K562 (cell line): ENCODE results near the gene SMIM35. TPM values are rescaled to one million over a fixed set of nuclear protein-coding genes. Genes with fewer than 3 reads are reported as not detected.

Source experiments
- ARHGAP35 ChIP-seq: fragments of 450-650 bp; IDR thresholded peaks from 2 replicates; pipeline ENCODE4 v1.6.1; 2018; ENCODE audit not compliant: partially characterized antibody
- CBX3 ChIP-seq, 2 experiments: IDR thresholded peaks; 1 replicate in 1 of 2; 2 replicates in 1 of 2; pipeline ENCODE4 v1.6.1; 2012; ENCODE audit warnings: inconsistent platforms in 2 of 2, low read length in 2 of 2, borderline replicate concordance in 1 of 2, control low read depth in 1 of 2
- CHAMP1 ChIP-seq: fragments of 450-650 bp; IDR thresholded peaks from 2 replicates; pipeline ENCODE4 v1.6.1; 2016; ENCODE audit warnings: mild to moderate bottlenecking
- FOXA1 ChIP-seq: fragments of 450-650 bp; IDR thresholded peaks from 2 replicates; pipeline ENCODE4 v1.6.1; 2016; ENCODE audit warnings: mild to moderate bottlenecking, borderline replicate concordance
- JUND ChIP-seq, 2 experiments: IDR thresholded peaks; 2 replicates in 1 of 2; 3 replicates in 1 of 2; pipeline ENCODE4 v1.6.1; 2011; ENCODE audit warnings: borderline replicate concordance in 2 of 2, low read depth in 2 of 2, low read length in 2 of 2, improper control_type of control experiment in 1 of 2, missing biosample characterization in 1 of 2, missing genetic modification characterization in 1 of 2, missing genetic modification reagents in 1 of 2
- MEF2D ChIP-seq: conservative IDR thresholded peaks from 2 replicates; pipeline ENCODE4 v1.6.1; 2016; ENCODE audit warnings: low read depth, missing genetic modification characterization, missing compliant biosample characterization
- MIER1 ChIP-seq: fragments of 450-650 bp; IDR thresholded peaks from 2 replicates; pipeline ENCODE4 v1.6.1; 2016; ENCODE audit warnings: antibody characterized with exemption, mild to moderate bottlenecking, low read depth
- NFIC ChIP-seq: fragments of 450-650 bp; IDR thresholded peaks from 2 replicates; pipeline ENCODE4 v1.6.1; 2017; ENCODE audit warnings: mild to moderate bottlenecking, inconsistent platforms
- TBP ChIP-seq: optimal IDR thresholded peaks from 2 replicates; pipeline ENCODE3; 2011; ENCODE audit warnings: low read depth, low read length, improper control_type of control experiment
- TRIM28 ChIP-seq: fragments of 450-650 bp; IDR thresholded peaks from 2 replicates; pipeline ENCODE4 v1.6.1; 2017
- ZBTB40 ChIP-seq, 2 experiments: fragments of 450-650 bp in 1 of 2; sonication (generic) in 1 of 2; formaldehyde crosslinking in 1 of 2; IDR thresholded peaks; 2 replicates each; pipeline versions ENCODE4 v1.7.1 to v1.9.0; 2016 to 2022; ENCODE audit warnings: inconsistent platforms in 1 of 2, mild to moderate bottlenecking in 1 of 2, missing genetic modification reagents in 1 of 2
- ZNF133 ChIP-seq: fragments of 250-450 bp; sonication (Bioruptor Pico); IDR thresholded peaks from 2 replicates; pipeline ENCODE4 v1.4.0; 2020; ENCODE audit warnings: mild to moderate bottlenecking
- ZNF143 ChIP-seq: sonication (generic); formaldehyde crosslinking; IDR thresholded peaks from 2 replicates; pipeline ENCODE4 v1.9.0; 2022; ENCODE audit warnings: mild to moderate bottlenecking, missing genetic modification reagents
- polyA plus RNA-seq, 8 experiments: library from polyadenylated mRNA; depleted of rRNA in 4 of 8; stranded (reverse) in 5 of 8; unstranded in 3 of 8; fragments of >200 nt; fragmentation: Nextera tagmentation in 2 of 8; fragmentation: Illumina TruSeq in 1 of 8; extraction: Ambion mirVana in 2 of 8; extraction: Trizol in 1 of 8; gene quantifications; 2 replicates each; pipeline versions ENCODE4 v1.2.1 to v1.2.3, GENCODE V29; 2011 to 2014; ENCODE audit warnings: inconsistent platforms in 1 of 8, missing spikeins in 1 of 8
- total RNA-seq, 7 experiments: library from RNA; depleted of rRNA in 6 of 7; stranded (reverse); fragments of >200 nt in 6 of 7; fragmentation: Illumina TruSeq in 2 of 7; extraction: Trizol in 2 of 7; gene quantifications; 2 replicates each; pipeline versions ENCODE4 v1.2.1 to v1.2.3, GENCODE V29; 2011 to 2021; ENCODE audit warnings: low replicate concordance in 1 of 7
- TF ChIP-seq, protein P1 (sequence below): fragments of 450-650 bp; formaldehyde crosslinking; IDR thresholded peaks from 2 replicates; pipeline ENCODE4 v1.4.0; 2020; ENCODE audit warnings: mild to moderate bottlenecking, moderate library complexity

SMIM35 gene
- total and polyA plus RNA-seq, 9 of the 15 experiments (the other 6 are each of a cell fraction or from before 2014, with no cell fraction given): 0.03 TPM; not detected in 7

- TF ChIP-seq TRIM28: no peak
- TF ChIP-seq ZNF143: peak; percentile 72
- TF ChIP-seq TBP: peak; percentile 97
- peak; percentile 70 for TF ChIP-seq ARHGAP35
- no peak for TF ChIP-seq FOXA1
- TF ChIP-seq JUND (IDR thresholded peaks at IDR 0.05; ENCODE audit: borderline replicate concordance, low read depth, low read length): no peak
- TF ChIP-seq JUND (tag; IDR thresholded peaks at IDR 0.05; ENCODE audit: borderline replicate concordance, low read depth, low read length): no peak
- TF ChIP-seq MEF2D (tag): no peak
- no peak for TF ChIP-seq CHAMP1
- TF ChIP-seq ZBTB40 (IDR thresholded peaks at IDR 0.05): no peak
- no peak for TF ChIP-seq ZBTB40 (CRISPR knock-in tag; IDR thresholded peaks at IDR 0.05)
- no peak for TF ChIP-seq NFIC
- no peak for TF ChIP-seq ZNF133 (CRISPR knock-in tag)
- TF ChIP-seq MIER1: no peak
- TF ChIP-seq, protein P1, sequence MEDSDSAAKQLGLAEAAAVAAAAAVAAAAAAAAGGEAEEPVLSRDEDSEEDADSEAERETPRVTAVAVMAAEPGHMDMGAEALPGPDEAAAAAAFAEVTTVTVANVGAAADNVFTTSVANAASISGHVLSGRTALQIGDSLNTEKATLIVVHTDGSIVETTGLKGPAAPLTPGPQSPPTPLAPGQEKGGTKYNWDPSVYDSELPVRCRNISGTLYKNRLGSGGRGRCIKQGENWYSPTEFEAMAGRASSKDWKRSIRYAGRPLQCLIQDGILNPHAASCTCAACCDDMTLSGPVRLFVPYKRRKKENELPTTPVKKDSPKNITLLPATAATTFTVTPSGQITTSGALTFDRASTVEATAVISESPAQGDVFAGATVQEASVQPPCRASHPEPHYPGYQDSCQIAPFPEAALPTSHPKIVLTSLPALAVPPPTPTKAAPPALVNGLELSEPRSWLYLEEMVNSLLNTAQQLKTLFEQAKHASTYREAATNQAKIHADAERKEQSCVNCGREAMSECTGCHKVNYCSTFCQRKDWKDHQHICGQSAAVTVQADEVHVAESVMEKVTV (CRISPR knock-in tag): no peak
- peak in 1 of 2 experiments; percentile 17; a peak in 1 of 3 replicates for TF ChIP-seq CBX3 (IDR thresholded peaks at IDR 0.05; ENCODE audit: borderline replicate concordance in 1 of 2, low read length in 2 of 2)
Observed at GRCh38 chr11:118126082-118126838, 39.5 kb upstream of the SMIM35 start (continued).
